NCI-H524 (cell line): ENCODE results near the gene CDH4.
A peak's percentile ranks its signal among the peaks of the same experiment; 100 is the strongest.

Source experiments
- DNase-seq, 2 experiments: peaks; one replicate each; lab custom pipeline; 2025; lab: John Stamatoyannopoulos, UW

Gene CDH4

DNA sequence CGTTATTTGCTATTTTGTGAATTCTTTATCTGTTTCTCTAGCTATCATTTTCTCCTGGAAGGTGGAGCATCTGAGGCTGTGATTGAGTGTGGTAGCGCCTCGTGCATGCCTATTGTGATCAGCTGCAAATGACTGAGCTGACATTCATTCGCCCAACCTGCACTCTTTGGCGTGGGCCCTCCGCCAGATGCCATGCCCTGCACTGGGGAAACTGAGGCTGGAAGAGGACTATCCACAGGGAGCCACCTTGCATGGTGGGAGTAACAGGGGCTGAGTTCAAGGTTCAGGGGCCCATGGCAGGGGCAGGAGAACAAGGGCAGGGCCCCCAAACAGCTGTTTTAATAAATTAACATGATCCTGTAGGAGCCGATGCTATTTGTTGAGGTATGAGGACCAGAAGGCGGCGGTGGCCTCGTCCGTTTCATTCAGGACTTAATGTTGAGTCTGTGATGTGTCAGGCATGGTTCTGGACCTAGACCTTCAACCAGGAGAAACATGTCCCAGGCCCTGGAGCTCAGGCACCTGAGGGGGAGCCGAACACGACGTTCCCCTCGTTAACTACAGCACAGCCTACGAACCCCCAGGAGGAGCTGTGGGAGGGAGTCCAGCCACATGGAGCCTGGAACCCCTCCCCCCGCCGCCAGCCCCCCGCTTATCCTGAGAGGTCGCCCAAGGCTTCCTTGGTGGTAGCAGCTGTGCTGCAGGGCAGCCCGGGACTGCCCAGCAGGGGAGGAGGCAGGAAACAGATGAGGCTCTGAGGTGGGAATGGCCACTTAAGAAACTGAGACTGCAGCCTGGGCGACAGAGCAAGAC lies 242.9 kb downstream of the CDH4 start:
- DNase-seq = no peak

DNA sequence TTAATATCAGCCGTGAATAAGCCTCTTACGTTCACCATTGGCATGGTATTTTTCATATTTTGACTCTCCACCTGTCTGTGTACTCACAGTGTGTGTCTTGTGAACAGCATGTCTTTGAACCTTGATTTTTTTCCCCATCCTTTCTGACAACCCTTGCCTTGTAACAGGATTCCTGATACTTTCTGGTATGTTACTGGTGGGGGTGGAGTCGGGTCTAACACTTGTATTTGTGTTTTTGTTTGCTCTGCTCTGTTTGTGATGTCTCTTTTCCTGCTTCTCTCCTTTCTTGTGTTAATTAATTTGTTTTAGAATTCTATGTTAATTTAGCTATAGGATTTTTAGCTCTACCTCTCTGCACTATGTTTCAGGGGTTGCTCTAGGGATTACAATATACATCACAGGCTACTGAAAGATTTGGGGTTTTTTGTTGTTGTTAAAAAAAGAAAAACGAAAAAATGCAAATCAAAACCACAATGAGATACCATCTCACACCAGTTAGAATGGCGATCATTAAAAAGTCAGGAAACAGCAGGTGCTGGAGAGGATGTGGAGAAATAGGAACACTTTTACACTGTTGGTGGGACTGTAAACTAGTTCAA lies 245.1 kb downstream of the CDH4 start:
- no peak for DNase-seq

DNA sequence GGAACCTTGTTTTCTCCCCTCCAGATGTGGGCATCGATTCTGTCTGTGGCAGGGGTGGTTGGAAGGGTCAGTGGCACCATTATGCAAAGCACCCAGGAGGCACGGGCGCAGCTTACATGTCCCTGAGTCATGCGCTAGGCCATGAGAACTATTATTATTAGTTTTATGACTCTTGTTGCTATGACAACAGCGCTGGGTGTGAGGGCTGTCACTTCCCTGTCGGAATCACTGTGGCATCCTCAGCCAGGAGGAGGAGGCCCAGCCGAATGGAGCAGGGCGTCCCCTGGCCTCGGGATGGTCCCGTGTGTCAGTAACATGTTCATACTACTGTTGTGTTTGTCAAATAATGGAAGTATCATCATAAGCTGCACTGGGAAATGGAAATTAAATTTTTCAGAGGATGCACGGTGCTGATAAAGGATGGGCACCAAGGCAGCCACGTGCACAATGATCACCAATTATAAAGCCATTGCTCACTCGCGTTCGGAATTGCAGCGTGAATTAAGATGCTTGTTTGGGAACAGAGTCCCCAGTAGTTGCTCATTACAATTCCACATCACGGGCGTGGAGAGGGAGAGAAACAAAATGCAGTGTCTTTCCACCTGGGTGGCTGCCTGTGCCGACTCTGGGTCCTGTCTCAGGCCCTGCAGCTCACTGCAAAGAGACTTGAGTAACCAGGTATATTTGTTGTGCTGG lies 247.9 kb downstream of the CDH4 start:
- peak in 1 of 2 experiments; percentile 5 for DNase-seq

DNA sequence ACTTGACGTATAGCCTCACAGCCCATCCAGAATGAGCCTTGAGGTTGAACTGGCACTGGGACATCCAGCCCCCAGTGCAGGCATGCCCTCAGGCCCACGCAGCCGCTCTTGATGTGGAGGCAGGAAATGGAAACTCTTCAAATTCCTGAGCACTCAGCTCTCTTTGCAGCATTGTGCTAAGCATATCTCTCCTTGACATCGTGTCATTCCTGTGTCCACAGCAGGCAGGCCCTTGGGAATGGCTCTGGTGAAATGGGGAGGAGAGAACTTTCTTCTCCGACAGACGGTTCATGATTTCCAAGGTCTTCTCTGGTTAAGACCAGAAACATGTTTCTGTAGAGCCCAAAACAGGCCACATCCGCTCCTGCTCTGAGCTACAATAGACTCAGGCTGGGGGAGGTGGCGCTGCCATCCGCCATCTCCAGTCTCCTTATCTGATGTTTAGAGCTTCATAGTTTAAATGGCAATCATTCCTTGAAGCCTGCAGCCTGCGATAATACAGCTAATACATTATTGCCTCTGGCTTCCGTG lies 248.8 kb downstream of the CDH4 start:
- no peak for DNase-seq

DNA sequence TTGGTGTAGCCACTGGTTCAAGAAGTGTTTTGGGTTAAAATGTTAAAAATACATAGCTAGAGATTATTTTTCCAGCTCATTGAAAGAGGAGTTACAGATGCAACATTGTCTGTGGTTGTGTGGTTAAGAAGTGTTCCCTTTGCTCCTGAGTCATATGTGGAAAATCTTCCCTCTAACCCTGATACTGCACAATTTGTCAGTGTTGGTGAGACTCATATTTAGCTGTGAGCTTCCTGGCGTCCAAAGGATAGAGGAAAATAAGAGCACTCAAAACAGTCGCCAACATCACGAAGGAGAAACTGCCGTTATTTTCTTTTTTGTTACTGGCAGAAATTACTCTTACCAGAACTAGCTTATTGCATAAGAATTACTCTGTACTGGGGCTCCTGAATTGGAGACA lies 250.4 kb downstream of the CDH4 start:
- no peak for DNase-seq

DNA sequence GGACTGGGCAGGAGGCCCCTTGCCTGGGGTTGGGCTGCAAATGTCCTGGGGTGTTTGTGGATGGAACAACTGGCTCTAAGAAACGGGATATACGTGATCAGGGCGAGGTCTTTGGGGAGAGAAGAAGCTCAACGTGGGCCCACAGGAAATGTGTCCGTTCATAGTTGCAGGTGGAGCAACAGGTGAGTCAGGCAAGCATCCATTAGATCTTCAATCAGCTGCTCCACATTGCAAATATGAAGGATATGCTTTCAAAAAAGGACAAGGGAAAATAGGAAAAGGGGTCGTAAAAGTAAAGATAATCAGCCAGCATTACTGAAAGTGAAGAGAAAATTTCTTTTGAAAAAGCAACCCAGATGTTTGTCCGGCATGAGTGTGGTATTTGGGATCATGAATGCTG lies 251.0 kb downstream of the CDH4 start:
- no peak for DNase-seq

DNA sequence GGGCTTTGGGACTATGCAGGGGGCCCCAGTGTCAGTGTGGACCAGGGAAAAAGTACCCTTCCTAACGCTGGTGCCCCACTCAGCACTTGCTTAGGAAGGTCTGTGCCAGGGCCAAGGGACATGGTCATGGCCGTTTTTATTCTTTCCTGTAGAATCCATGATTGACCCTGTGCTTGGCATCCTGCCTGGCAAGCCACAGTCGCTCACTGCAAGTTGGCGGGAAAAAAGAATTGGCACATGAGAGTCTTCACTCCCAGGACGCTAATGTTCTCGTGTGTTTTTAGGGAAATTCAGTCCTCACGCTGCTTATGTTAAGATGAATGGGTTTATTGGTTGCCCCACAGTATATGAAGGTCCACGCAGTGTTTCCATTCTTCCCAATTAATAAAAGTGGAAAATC lies 253.4 kb downstream of the CDH4 start:
- DNase-seq = no peak

DNA sequence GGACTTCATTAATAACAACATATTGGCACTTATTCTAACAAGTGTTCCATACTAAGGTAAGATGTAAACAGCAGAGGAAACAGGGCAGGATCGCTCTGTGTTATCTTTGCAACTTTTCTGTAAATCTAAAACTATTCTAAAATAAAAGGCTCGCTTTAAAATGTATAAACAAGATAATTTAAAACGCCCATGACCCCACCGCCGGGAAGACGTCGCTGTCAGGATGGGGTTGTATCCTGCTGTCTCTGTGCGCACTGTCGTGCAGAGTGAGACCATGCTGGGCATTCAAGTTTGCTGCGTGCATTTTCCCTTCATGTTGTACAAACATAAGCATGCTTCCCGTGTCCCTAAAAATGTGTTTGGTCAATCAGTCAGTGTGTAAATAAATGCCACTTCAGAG lies 255.7 kb downstream of the CDH4 start:
- no peak for DNase-seq

DNA sequence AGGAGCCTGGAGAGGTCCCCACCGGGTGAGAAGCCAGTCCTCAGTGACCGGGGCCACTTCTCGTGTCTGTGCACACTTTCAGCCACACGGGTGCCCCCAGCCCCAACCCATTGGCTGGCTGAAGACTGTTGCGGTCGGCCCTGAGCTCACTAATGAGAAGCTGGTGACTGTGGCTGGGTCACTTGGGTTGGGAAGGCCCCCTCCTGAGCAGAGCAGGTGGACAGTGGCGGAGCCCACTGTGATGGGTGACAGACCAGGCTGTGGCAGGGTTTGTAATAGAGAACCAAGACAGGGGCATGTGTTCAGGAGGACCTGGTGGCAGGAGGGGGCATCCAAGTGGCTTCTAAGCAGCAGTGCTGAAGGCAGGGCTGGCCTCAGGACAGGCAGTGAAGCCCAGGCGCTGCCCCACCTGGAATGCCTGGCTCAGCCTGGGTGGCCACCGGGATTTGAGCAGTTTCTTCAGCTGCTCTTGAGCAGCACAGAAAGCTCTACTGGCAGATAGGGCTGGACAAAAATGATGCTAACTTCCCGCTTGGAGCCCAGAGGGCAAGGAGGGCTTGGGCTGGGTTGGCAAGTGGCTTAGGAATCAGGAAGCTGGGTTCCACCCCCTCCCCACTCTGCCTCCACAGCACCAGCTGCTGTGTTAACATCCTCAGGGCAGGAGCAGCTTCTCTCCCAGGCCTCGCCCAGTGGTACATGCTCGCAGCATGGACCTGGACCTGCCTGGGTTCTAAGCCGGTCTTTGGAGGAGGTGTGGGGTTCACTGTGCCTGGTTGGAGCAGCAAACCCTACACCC lies 256.4 kb downstream of the CDH4 start:
- DNase-seq = no peak

DNA sequence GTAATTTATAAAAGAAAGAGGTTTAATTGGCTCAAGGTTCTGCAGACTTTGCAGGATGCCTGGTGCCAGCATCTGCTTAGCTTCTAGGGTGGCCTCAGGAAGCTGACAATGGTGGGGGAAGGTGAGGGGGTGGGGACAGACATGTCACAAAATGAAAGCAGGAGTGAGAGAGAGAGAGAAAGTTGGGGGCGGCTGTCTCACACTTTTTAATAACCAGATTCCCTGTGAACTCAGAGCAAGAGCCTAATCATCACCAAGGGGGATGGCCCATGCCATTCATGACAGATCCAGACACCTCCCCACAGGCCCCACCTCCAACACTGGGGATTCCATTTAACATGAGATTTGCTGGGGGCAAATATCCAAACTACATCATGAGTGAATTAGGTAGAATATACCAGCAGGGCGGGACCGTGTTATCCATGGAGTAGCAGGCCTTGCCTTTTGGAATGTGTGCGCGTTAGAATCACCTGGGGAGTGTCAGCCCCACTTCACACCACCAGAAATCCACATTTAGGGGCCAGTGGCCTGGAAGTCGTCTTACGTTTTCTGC lies 258.8 kb downstream of the CDH4 start:
- no peak for DNase-seq

DNA sequence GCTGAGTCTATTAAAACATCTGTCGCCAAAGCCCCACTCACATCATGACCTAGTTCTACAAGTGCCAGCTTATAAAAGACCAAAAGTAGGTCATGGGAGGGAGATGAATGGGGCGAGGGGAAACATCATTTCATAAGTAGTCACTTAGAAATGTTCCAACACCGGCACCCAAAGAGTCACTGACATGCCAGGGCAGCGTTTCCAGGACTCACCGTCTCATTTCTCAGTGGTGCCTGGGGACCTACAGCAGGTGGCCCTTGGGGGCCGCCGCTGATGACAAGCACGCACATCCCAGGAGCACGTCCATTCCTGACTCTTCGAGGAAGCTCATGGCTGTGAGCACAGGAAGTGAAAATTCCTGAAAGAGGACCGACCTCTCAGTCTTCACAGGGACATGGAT lies 260.4 kb downstream of the CDH4 start:
- no peak for DNase-seq

DNA sequence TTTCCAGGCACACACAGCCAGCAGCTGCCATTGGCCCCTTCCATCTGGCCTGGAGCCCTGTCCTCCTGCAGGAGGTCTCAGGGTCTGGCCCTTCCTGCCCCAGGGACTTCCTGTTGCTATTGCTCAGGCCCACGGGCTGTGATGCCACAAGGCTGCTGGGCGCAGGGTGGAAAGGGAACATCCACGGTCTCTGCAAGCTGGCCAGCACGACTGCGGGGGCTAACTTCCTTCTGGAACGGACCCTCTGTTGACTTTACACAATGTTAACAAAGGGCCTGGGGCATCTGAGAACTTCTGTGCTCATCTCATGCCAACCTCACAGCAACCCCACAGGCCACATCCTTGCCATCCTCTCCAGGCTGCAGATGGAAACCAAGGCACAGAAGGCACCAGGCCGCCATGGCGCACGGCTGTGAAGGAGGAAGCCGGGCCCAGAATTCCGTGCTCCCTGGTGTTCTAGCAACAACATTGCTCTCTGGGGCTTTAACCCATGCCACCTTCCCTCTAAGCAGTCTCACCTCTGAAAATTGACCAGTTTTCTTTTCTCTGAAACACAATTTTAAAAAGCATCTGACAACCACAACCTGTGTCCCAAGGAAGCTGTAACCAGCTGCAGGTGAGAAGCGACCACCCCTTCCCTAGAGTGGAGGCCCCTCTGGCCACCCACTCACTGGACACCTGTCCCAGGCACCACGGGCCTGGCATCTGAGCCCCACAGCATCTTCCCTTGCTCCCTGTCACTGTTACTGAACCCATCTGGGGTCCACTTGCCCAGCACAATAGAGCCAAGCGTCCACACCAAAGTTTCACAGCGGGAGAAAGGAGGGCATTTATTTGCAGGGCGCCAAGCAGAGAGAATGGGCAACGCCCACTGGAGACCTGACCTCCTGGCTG lies 261.3 kb downstream of the CDH4 start:
- no peak for DNase-seq

DNA sequence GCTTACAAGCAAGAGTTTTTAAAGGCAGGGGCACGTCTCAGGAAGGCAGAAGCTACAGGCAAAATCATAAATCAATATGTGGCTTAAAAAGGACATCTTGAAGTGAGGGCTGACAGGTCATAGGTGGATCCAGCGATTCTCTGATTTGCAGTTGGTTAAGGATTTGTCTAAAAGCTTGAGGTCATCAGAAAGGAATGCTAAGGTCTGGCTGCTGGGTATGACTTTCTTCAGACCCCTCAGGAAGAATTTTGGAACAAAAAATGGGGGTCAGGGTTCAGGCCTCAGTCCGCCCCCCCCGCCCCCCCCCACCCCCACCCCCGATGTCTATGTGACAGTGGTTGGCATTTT lies 261.9 kb downstream of the CDH4 start:
- DNase-seq = no peak

DNA sequence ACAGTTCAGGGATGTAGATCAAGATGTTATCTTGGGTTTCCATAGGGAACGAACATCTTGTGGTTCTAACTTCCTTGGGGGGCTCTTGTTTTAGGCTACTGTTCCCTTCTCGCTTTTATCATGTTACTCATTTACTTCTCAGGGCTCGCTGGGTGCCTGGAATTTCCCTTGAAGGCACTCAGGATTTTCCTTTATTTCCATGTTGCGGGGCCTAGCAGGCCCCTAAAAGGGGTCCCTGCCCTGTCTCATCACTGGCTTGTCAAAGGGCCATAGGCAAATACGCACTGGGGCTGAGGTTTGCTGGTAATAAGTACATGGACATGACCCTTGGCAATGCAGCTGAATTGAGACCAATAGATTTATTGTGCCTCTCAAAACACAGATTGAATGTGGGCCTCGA lies 262.3 kb downstream of the CDH4 start:
- DNase-seq = no peak

DNA sequence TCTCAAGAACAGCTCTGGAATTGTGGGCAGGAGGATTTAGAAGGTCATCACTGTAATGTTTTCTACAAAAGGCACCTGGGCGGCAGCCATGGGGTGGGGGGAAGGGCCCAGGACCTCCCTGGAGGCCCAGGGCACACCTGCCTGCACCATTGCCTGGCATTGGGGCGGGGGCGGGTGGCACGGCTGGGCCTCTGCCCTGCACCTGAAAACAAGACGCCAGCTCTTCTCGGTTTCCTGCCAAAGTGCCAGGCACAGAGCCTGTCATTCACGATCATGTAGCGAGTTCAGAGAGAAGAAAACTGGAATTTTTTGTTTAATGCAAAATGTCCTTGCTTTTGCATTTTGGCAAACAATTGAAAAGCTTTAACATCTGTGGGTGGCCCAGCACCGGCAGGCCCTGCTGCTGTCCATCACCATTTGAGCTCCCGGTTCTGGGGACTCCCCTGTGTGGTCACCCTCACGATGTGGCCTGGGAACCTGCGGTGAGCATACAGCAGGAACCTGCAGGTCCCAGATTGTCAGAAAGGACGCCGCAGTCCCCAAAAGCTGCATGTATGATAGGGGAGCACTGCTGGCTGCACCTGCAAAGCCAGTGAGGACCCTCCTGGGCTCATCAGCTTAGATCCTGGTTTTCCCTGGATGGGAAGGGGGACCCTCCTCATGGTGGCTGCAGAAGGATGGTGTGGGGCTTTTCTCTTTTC lies 262.9 kb downstream of the CDH4 start:
- no peak for DNase-seq

DNA sequence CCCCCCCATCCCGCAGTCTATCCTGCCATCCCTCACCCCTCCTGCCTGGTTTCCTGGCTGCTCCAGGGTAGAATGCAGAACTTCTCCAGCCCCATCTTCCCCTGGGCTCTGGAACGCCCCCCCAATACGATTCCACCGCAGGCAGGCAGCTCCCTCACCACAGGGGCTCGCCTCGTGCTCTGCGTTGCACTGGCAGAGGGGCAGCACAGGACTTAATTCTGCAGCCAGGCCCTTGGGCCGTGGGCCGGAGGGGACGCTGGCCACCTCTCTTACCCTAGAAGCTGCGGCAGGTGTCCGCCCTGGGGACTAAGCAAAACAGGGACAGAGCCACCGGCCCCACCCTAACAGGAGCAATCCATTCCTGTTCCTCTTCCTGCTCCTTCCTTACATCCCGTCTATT lies 263.9 kb downstream of the CDH4 start:
- DNase-seq = no peak

DNA sequence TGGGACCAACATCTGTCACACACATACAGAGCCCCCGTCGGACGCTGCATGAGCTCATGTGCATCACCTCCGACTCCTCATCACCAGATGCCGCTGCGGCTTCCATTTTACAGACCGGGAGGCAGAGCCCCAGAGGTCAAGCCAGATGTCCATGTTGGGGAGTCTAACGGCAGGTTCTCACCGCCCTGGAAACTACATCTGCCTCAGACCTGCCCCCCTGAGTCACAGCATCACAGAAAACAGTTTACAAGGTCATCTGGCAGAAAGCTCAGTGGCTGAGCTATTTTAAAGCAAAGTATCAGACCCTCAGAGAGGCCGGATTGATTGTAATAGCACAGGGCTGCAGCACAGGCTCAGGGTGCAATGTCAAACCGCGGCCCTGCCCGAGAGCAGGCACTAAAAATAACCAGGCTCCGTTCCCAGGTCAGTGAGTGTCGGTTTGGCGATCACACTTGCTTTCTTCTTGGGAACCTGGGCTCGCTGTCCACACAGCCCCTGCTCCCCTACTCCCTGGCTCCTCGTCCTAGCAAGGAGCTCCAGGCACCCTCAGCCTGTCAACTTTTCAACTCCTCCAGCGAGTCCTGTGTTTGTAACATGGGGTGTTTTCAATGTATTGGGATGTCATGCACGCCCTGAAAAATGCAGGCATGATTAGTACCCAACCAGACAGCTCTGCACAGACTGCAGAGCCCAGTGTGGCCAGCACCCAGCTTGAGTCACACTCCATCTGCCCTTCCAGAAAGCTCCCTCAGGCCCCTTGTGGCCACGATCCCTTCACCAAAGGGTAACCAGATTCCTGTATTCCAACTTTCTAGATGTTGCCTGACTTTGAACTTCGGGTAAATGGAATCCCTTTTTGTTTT lies 264.5 kb downstream of the CDH4 start:
- DNase-seq = no peak

DNA sequence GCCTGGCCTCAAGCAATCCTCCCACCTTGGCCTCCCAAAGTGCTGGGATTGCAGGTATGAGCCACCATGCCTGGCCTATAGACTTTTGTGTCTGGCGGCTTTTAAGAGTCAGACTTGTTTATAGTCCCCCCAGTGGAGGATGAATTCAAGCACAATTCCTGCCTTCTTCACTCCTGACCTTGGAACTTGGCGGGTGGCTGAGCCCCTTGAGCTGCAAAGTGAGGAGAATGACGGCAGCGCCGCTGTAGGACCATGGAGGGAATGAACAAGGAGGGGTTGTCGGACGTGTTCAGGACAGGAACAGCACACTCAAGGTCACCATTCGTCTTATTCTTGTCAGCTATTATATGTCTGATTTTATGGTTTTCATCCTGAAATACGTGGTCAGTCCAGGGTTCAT lies 265.4 kb downstream of the CDH4 start:
- DNase-seq = no peak

DNA sequence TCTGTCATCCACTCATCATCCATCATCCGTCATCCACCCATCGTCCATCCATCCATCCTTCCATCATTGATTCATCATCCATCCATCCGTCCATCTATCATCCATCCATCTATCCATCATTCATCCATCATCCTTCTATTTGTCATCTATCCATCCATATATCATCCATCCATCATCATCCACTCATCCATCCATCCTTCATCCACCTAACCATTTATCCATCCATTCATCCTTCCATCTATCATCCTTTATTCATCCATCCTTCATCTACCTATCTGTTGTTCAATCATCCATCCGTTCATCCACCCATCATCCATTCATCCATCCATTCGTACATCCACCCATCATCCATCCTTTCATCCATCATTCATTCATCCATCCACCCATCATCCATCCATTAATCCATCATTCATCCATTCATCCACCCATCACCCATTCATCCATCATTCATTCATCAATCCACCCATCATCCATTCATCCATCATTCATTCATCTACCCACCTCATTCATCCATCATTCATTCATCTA lies 266.4 kb downstream of the CDH4 start:
- DNase-seq = no peak
